GM18858 (cell line): ENCODE measurements around the gene MYOZ2.

Experiments used
- ATAC-seq: cut with Tn5 transposase; IDR thresholded peaks from one replicate; pipeline ENCODE4 v1.9.1; 2021; ENCODE audit not compliant: unreplicated experiment

The MYOZ2 gene

DNA sequence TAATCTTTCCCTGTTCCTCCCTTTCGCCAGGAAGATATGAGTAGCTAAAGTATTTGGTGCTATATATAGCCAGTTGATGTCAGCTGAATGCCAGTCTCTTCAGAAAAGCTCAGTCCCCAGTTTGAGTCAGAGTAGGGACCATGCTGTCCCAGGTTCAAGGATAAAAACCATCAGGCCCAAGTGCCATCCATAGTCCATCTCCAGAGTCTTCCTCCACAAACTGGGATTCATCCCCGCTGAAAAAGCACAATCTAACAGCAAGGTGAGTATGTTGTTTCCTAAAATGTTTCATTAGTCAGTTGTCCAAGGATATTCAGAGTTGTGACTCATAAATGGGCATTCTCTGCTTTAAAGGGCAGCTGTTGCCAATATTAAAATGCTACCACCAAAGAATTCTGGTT lies at the start of gene MYOZ2:
Gene MYOZ2 (plus strand): TSS at position 112 of the 401 bp plus-strand sequence. CDS start 694 bp downstream, outside the sequence.
- ATAC-seq, result no peak

DNA sequence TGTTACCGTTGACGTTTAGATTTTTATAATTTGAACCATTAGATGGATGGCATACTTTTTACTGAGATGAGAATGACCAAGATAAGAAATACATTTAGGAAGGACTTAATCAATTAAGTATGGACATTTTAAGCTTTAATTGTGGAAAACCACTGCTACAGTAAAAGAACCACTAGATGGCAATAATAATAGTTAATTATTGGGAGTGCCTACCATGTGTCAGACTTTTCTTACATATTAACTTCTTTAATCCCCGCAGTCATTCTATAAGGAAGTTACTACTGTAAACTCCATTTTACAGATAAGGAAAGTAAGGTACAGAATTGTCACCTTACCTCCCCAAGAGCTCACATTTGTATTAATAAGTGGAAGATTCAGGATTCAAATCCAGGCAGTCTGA lies 48.5 kb upstream of the MYOZ2 start:
- no peak for ATAC-seq

DNA sequence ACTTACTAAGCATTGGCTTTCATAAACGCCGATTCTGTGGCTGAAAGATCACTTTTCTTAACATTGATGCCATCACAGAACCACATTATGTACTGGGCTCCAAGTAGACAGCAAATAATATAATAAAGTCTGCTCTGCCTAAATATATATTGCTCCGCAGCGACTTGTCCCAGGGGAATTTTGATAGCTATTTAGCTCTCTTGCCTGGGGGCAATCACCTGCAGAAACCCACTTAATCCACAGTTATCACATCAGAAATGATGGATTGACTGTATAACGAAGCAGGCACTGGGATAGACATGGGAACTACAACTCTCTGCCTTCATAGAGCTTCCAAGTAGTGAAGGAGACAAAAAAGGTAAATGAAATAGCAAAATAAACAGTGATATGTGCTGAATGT lies 48.0 kb upstream of the MYOZ2 start:
- no peak for ATAC-seq

DNA sequence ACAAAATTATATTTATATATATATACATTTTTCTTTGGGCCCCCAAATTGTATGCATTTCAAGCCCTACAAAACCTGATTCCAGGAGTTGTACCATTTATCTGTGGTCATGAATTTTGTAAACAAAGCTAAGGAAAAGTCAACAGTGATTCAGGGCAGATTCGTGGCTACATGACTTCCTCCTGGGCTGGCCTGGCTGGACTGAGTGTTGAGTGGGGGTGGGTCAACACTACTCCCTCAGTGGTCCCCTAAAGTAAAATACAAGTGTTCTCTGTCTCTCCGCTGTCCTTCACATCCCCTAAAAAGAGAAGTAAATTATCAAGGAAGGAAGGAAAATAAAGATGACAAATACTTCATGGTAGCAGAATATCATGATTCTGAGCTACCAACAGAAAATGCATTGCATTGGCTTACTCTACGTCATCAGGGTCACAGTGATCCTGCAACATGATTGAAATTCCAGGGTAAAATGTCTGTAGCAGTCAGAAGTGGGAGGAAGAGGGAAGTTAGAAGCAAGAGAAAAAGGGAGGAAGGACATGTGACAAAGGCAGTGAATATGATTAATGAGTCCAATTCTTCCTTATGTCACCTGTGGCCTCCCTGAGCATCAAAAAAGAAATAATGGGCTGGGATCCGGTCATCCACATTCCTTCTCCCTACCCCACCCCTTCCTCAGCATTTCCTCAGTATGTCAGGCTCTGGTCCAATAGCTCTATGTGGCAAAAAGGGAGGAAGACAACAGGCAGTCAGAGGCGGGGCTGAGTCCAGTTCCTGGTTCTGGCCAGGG lies 42.4 kb upstream of the MYOZ2 start:
- no peak for ATAC-seq

DNA sequence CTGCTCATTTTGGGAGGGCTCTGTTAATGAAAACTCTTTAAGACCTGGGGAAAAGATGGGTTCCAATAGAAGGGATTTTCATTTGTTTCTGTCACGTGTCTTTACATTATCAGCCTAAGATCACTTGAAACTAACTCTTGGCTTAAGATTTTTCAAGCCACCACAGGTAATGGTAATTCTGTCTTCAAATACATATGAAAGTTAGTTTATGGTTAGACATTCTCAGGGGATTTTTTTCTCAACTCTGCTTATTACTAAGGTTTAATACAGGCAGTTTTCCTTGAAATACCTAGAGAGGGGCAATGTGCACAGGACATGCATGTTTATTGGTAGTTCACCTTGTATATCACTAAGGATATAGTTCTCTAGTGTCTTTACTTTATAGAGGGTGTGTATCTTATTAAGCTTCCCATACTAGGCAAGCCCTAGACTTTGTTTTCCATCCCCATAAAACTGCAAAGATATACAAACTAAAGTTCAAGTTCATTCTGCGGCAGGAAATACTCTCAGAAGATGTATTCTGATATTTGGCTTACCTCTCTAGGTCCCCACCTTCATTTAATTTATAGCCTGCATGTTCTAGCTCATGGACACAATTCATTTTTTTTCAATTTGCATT lies 38.2 kb upstream of the MYOZ2 start:
- no peak for ATAC-seq

DNA sequence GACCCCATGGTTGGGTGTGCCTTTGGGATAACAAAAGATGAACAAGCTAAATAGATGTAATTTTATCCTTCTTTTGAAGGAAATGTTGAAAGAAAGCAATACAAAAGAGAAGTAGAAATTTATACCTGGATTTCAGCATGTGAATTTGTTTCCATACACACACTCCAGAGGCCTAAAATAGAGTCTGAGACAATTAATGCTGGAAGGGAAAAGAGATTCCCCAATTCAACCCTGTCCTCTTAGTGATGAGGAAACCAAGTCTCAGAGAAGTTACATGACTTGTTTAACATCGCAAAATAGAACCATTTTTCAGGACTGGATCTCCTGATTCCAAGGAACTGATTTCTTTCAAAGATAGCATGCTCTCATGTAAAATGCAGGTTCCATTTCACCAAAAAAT lies 37.3 kb upstream of the MYOZ2 start:
- ATAC-seq, result no peak

DNA sequence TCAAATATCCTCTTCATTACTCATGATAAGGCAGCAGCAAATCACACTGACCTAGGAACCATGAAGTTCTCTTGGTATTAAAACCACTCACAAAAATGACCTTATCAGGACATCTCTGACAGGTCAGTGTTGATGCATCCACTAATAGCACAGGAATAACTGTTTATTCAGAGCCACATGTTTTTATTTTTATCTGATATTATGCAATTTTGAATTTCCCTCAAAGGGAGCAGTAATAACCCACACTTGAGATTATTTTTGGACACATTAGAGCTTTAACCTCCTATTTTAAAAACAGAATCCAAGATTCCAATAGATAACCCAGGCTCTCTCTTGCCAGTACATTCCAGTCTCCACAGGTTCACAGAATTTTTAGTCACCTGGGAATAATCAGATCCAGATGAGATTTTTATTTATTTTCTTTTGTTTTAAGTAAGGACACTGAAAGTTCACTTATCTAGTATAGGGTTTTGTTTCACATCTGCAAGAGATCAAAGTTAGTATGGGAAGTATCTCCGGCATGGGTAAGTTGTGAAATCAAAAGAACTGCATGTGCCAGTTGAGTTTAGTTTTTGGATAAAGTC lies 36.3 kb upstream of the MYOZ2 start:
- no peak for ATAC-seq

DNA sequence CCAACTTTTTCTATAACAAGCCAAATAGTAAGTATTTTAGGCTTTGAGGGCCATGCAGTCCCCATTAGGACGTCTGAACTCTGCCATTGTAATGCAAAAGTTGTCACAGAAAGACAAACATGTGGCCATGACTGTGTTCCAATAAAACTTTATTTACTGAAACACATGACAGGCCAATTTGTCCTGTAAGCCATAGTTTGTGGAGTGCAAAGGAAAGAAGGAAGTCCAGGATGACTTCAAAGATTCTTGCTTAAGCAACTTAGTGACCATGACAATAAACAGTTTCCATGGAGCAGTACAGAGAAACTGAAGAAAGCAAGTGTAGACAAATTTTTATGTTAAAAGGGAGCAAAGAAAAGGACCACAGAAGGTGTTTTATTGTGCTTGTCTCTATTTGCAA lies 35.0 kb upstream of the MYOZ2 start:
- no peak for ATAC-seq

DNA sequence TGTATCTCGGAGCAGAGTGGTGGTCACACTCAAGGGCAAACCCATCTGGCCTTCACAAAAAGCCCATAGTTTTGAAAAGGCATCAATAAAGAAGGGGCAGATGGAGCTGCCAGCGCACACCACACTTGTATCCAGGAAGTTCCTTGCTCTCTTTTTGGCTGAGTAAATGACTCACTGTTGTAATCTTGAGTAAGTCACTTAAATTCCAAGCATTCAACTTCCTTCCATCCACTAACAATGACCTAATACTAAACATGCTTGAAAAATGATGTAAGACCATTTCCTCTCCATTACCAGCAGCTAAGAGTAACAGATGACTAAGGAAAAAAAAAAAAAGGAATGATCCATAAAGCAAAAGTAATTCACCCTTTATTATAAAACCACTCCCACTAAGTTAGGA lies 32.4 kb upstream of the MYOZ2 start:
- no peak for ATAC-seq

DNA sequence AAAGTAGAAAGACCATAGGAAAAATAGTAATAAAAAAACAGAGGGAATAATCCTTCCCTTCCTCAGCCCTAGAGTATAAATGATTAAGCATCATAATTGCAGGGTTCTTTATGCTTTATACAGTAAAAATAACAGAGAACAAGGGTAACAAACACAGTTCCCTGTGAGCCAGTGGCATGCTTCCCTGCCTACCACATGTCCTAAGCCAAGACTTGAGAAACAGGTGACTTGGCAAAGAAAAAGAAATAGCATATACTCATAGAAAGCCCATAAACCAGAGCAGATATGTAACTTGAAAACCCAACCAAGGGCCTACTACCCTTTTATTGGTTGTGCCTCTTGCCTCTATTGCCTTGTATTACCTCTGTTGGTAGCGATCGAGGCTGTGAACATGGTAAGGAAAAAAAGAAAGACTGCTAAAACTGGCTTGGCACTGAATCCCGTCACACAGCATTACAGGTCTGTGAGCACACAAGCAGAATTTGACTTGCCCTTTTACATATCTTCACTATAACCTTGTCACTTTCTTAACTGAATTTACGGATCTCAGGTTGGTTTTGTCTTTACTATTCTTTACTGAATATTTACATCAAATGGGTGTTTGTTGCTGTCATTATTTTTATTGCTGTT lies 30.9 kb upstream of the MYOZ2 start:
- ATAC-seq, result no peak

DNA sequence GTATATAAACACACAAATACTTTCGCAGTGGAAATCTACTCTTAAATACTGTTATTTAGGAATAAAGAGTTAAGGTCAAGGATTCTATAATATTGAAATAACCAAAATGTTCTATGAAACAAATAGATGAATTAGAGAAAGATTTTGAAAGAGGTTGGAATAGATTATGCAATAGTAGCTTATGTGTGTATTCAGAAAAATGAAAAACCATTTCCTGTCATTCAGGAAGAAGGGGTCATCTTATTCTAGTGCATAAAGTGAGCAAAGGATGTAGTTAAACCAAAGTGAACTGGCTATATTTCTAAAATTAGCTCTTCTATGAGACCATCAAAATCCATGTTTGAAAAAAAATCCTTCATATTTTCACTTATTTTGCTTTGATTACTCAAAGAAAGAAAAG lies 30.0 kb upstream of the MYOZ2 start:
- ATAC-seq, result no peak

DNA sequence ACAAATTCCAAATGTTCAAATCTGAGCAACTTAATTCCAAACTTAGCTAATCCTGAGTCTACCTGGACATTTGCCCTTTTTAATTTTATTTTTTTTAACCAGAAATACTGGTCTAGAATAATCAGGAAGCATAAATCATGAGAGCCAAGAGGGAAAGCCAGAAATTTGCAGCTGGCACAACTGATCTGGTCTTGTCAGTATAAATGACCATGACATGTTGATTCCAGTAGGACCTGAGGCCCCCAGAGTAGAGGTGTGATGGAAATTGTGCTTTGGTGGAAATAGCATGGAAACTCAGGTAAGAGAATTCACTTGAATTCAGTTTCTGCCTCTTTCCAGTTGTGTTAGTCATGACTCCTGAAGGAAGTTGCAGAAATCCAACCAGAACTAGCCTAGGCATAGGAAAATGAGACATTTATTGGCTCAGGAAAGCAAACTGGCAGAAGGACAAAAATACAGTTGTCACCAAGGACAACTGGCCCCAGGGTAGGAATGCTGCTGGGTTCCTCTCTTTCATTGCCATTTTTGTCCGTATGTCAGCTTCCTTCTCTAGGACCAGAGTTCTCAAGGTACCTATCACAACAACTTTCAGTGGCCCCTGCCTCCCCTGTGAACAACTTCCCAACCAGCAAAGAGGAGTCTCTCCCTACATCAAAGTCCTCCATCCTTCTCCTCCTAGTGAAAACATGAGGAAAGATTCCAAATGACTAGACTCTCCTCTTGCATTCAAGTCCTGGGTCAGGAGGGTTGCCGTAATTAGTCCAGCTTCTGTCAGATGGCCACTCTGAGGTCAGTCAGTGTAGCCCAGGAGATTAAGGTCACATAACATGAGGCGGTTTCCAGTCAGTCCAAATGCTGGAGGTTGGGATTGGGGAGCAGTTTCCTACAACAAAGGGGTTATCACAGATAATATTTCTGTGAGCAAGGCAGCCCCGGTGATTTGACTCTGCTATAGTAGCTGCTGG lies 29.3 kb upstream of the MYOZ2 start:
- ATAC-seq, result no peak

DNA sequence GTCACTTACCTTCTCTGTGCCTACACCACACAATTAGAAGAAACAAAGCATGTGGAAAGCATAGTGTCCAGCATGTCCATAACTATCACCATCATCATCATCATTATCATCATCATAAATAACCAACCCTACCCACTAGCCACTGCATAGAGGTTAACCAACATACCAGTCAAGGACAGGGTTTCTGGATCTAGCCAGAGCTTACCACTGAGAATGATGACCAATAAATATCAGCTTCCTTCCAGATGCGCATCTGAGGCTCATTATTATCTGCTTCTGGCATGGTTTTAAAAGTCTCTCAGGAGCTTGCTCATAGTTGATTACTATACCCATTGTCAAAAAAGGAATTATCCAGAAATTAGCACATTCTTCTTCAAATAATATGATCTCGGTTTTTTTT lies 25.5 kb upstream of the MYOZ2 start:
- ATAC-seq, result no peak

DNA sequence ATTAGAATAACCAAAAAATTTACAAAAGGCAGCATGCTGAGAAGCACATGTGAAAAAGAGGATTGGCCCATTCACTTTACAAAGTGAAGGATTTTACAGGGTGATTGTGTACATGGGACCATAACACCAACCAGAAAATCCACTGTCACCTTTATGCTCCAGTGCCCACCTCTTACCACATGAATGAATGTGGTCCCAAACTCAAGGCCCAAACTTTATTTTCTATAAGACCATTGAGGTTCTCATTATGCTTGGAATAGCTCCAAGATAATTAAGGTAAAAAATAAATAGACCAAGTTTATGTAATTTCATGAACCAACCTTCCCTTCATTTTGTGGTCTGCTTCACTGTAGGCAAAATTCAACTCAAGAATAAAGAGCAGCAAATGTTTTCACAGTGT lies 24.3 kb upstream of the MYOZ2 start:
- ATAC-seq, result no peak

DNA sequence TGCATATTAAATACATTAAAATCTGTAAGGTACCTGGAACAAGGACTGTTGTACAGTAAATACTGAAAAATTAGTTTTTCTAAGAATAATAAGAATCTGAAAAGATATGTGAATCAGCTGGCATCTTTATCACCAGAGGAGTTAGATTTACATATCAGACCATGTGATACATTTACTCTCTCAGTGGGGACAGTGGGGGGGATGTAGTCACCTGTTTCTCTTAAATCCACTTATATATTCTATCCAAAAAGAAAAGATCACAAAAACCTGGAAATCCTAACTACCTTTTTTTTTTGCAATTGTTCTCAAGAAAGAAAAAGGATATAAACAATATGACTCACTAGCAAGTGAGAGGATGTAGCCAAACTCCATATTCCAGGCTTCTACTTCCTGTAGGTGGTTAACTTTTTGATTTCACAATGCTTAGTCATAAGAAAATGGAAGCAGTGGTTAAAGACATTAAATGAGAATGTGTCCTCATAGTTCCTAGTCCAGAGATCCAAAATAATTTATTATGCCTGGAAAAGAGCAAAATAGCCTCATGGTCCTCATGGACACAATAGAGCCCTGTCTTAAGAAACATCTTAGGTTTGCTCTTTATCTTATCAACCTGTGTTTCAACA lies 22.5 kb upstream of the MYOZ2 start:
- ATAC-seq, result no peak

DNA sequence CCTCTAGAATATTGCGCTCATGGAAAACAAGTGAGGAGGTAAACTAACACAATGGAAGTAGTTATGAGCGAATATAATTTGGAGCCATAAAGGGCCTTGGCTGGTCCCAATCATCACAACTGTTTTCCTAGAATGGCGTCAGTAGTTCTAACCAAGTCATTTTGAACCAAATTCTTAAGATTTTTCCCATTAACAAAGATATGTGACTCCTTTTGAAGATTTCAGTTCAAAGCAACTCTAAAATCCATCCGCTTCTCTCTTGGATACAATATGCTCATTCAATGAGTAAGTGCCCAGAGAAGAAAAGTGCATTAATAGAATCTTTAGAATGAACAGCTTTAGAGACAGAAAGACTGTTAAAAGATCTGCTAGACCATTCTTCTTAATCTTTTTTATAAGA lies 19.6 kb upstream of the MYOZ2 start:
- no peak for ATAC-seq

DNA sequence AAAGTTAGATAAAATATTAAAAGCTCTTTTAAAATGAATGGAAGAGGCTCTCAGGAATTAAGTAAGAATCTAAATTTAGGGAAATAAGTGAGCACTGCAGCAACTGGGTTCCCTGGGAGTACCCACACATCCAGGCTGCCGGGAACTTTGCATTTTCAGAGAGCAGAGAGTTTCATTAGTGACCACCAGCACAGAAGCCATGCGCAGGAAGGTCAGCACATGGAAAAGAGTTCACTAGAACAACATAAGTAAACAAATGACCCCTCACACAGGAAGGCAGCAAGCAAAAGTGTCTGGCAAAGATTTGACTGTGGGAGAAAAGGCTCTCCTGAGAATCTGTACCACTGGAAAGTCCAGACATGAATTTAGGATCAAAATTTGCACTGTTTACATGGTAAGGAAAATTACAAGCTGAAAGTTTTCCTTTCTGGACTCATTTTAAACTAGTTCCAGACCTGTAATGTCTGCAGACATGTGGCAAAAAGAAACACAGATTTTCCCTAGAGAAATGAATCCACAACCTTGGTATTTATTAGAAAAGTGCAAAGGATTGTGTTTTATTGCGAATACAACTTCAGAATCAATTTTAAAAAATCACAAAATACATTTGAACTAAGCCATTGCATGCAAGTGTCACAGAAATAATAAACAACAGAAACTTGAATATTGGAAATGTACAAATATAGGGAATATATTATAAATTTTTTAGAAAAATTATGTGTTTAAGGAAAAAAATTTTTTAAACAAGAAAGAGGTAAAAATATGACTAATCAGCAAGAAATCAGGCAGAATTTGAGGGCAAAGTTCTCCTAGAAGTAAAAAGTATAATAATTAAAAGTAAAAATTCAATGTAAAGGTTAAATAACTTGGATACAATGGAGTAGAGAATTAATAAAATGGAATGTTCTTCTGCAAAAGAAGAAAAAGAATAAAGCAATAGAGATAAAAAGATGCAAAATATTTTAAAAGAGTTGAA lies 18.4 kb upstream of the MYOZ2 start:
- no peak for ATAC-seq

DNA sequence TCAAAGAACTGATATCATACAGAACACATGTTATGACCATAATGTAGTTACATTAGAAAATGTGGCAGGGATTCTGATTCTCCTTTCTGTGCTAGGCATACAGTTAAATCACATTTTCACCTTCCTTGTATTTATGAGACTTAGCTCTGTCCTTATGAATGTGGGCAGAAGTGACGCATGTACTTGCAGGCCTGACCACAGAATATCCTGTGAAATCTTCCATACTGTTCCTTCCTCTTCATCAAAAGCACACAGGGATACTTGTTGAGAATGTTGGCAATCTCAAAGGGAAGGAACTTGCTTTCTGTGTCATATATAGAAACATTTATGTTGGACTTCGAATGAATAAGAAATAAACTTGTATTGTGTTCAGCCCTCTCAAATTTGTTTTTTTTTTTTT lies 17.2 kb upstream of the MYOZ2 start:
- ATAC-seq, result no peak

DNA sequence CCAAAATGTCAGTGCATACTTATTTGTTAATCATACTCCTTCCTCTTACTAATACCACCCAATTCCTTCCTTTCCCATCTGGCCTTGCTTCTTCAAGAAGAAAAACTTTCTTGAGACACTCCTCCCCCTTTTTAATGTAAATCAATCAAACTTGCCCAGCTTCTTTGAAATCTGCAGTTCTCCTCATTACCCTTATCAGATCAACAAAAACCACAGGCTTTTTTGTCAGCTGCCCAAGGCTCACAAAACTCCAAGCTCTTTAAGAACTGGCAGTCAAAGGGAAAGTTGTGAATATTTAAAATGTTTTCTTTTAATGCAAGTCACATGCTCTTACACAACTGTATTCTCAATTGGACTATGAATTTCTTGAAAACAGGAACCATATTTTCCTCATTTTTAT lies 11.3 kb upstream of the MYOZ2 start:
- ATAC-seq, result no peak
